Measurements from ENCODE around the gene DAND5.

Gene DAND5

GRCh38 chr19:13022859-13023636 lies 53.7 kb downstream of the DAND5 start:
- DNase-seq (ENCODE audit: low read depth), result no peak

GRCh38 chr19:13023656-13024055 lies 54.3 kb downstream of the DAND5 start:
- DNase-seq (ENCODE audit: low read depth), result no peak
